Neuronal stem cell (in vitro differentiated cells): ENCODE data around the gene GNPTG.

ENCODE experiments used
- DNase-seq: peaks from one replicate; pipeline ENCODE4 v3.0.0-alpha.2; 2013; ENCODE audit warnings: low spot score
- H2AFZ ChIP-seq: one replicate; pipeline ENCODE4 v1.6.1; 2013; ENCODE audit warnings: mild to moderate bottlenecking, low read length, inconsistent platforms
- H2AK5ac ChIP-seq: 2 replicates; pipeline ENCODE4 v1.6.1; 2013; ENCODE audit warnings: low read depth, mild to moderate bottlenecking, inconsistent platforms, low read length, moderate library complexity, mixed read lengths
- H2BK120ac ChIP-seq: 2 replicates; pipeline ENCODE4 v1.6.1; 2013; ENCODE audit warnings: low read depth, mild to moderate bottlenecking, inconsistent platforms, low read length, moderate library complexity, mixed read lengths
- H2BK12ac ChIP-seq: one replicate; pipeline ENCODE4 v1.6.1; 2013; ENCODE audit warnings: low read length, inconsistent platforms
- H2BK15ac ChIP-seq: 2 replicates; pipeline ENCODE4 v1.6.1; 2013; ENCODE audit warnings: mild to moderate bottlenecking, low read length, inconsistent platforms, mixed read lengths
- H2BK5ac ChIP-seq: one replicate; pipeline ENCODE4 v1.6.1; 2013; ENCODE audit warnings: inconsistent platforms, mild to moderate bottlenecking, low read length, moderate library complexity
- H3K14ac ChIP-seq: one replicate; pipeline ENCODE4 v1.6.1; 2013; ENCODE audit warnings: low read length, inconsistent platforms
- H3K18ac ChIP-seq: 2 replicates; pipeline ENCODE4 v1.6.1; 2013; ENCODE audit warnings: low read length, inconsistent platforms
- H3K23ac ChIP-seq: 2 replicates; pipeline ENCODE4 v1.6.1; 2013; ENCODE audit warnings: low read depth, mild to moderate bottlenecking, mixed read lengths, low read length, inconsistent platforms; ENCODE audit not compliant: poor library complexity
- H3K27ac ChIP-seq: replicated peaks from 3 replicates; pipeline ENCODE4 v1.5.1; 2013; ENCODE audit warnings: low read length, inconsistent platforms
- H3K27me3 ChIP-seq, 3 experiments: 2 replicates each; pipeline ENCODE4 v1.6.1; 2013; ENCODE audit warnings: low read length in 3 of 3, mild to moderate bottlenecking in 2 of 3, inconsistent platforms in 1 of 3, low read depth in 1 of 3, mixed read lengths in 1 of 3, moderate library complexity in 1 of 3; ENCODE audit not compliant: control insufficient read depth in 3 of 3, insufficient read depth in 3 of 3
- H3K36me3 ChIP-seq, 2 donors: replicated peaks in 1 of 2; 2 replicates each; pipeline ENCODE4 v1.6.1; 2013; ENCODE audit warnings: low read length in 2 of 2; ENCODE audit not compliant: control insufficient read depth in 2 of 2, insufficient read depth in 2 of 2
- H3K4ac ChIP-seq: 2 replicates; pipeline ENCODE4 v1.6.1; 2013; ENCODE audit warnings: inconsistent platforms, mild to moderate bottlenecking, low read length, moderate library complexity
- H3K4me1 ChIP-seq, 2 donors: 1 replicate in 1 of 2; 2 replicates in 1 of 2; pipeline ENCODE4 v1.6.1; 2013; ENCODE audit warnings: low read length in 2 of 2, low read depth in 1 of 2; ENCODE audit not compliant: control insufficient read depth in 2 of 2, insufficient read depth in 1 of 2
- H3K4me2 ChIP-seq: one replicate; pipeline ENCODE4 v1.6.1; 2013; ENCODE audit warnings: mild to moderate bottlenecking, low read length, inconsistent platforms; ENCODE audit not compliant: insufficient read depth, poor library complexity, severe bottlenecking
- H3K4me3 ChIP-seq, 2 donors: 2 replicates each; pipeline ENCODE4 v1.5.1; 2013; ENCODE audit warnings: low read length in 2 of 2, mild to moderate bottlenecking in 2 of 2, inconsistent platforms in 1 of 2, moderate library complexity in 1 of 2
- H3K79me1 ChIP-seq: one replicate; pipeline ENCODE4 v1.6.1; 2013; ENCODE audit warnings: low read depth, mild to moderate bottlenecking, inconsistent platforms, low read length, moderate library complexity
- H3K9ac ChIP-seq: one replicate; pipeline ENCODE4 v1.6.1; 2013; ENCODE audit warnings: mild to moderate bottlenecking, low read depth, low read length, inconsistent platforms; ENCODE audit not compliant: poor library complexity
- H3K9me3 ChIP-seq, 2 donors: replicated peaks in 1 of 2; 2 replicates each; pipeline versions ENCODE3 to v1.6.1; 2013; ENCODE audit warnings: low read length in 2 of 2, mild to moderate bottlenecking in 2 of 2, inconsistent platforms in 1 of 2, low read depth in 1 of 2, mixed read lengths in 1 of 2, moderate library complexity in 1 of 2; ENCODE audit not compliant: control insufficient read depth in 2 of 2, insufficient read depth in 1 of 2
- H4K8ac ChIP-seq: one replicate; pipeline ENCODE4 v1.6.1; 2013; ENCODE audit warnings: low read depth, mild to moderate bottlenecking, inconsistent platforms, low read length, moderate library complexity
- H4K91ac ChIP-seq: one replicate; pipeline ENCODE4 v1.6.1; 2013; ENCODE audit warnings: low read length, low read depth, mild to moderate bottlenecking, inconsistent platforms; ENCODE audit not compliant: poor library complexity
- WGBS, 2 donors: extraction: QIAGEN DNeasy Blood & Tissue Kit; methylation state at CpG; one replicate each; pipeline ENCODE4 v1.1.7; 2013; ENCODE audit warnings: missing lambda C conversion rate in 2 of 2, mixed read lengths in 1 of 2; ENCODE audit not compliant: insufficient read length in 2 of 2, insufficient replicate concordance in 1 of 2; ENCODE audit errors: extremely low coverage in 2 of 2; 5-methylcytosine and 5-hydroxymethylcytosine counted together

GNPTG gene

DNA sequence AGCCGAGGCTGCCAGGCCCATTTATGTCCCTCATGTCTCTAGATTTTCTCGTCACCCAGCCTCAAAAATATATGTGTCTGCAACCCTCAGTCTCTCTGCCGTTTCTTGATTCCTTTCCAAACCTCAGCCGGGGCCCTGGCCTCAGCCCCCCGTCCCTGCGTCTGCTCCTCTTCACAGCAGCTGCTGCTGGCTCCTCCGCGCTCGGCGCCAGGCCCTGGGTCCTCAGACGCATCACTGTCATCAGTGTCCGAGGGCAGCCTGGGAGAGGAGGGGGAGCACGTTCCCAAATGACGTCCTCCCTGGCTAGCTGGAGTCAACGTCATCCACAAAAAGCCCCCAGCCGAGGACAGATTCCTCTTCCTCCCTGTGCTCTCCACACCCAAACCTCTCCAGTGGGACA lies 2.4 kb upstream of the GNPTG start:
- no peak overlapping the region for H3K18ac ChIP-seq
- H3K27me3 ChIP-seq = peaks cover 0 to 2% (median 0%) of the 10 kb centered on the region in 3 experiments
- DNase-seq = no peak
- no peak overlapping the region for H2BK15ac ChIP-seq
- no peak overlapping the region for H2AFZ ChIP-seq
- no peak overlapping the region for H3K23ac ChIP-seq
- H3K9ac ChIP-seq = no peak overlapping the region
- peaks cover 8 to 12% of the 10 kb centered on the region in 2 donors for H3K4me1 ChIP-seq
- H3K4ac ChIP-seq = no peak overlapping the region
- peaks cover 16 to 49% of the 10 kb centered on the region in 2 donors for H3K36me3 ChIP-seq
- no peak overlapping the region for H2BK120ac ChIP-seq
- H4K8ac ChIP-seq = no peak overlapping the region
- no CpG with 5 or more reads among the region's 16 CpGs for WGBS, 2 donors
- no peak overlapping the region for H3K4me2 ChIP-seq
- peaks cover 23% of the 10 kb centered on the region for H3K79me1 ChIP-seq
- H2BK12ac ChIP-seq = no peak overlapping the region
- no peak overlapping the region for H2BK5ac ChIP-seq
- no peak overlapping the region for H4K91ac ChIP-seq
- H3K4me3 ChIP-seq = peak overlapping the region in 1 of 2 donors; percentile 22
- no peak overlapping the region for H3K27ac ChIP-seq
- H3K9me3 ChIP-seq = no peaks in the 10 kb centered on the region
- no peak overlapping the region for H2AK5ac ChIP-seq
- no peak overlapping the region for H3K14ac ChIP-seq

DNA sequence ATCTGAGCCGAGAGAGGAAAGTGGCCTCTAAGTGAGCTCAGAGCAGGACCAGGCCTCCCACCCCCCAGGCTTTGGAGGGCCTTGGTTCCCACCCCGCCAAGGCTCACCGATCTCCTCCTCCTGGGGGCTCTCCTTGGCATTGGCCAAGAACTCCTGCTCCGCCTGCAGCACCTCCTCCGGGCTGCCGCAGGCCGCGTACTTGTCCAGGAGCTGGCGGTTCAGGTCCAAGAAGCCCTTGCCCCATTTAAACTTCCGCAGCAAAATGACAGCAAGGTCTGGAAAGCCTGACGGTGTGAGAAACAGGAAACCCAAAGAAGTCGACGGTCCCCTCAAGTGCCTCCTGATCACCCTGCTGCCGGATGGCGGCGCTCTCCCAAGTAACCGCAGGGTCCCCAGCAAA lies 1.8 kb upstream of the GNPTG start:
- Histone ChIP-seq H2BK15ac (no peak overlapping the region), H2BK12ac (no peak overlapping the region), H3K4me2 (no peak overlapping the region), H4K91ac (no peak overlapping the region), H3K4me1 (peaks cover 8 to 12% of the 10 kb centered on the region in 2 donors), H3K18ac (no peak overlapping the region), H3K4ac (no peak overlapping the region), H3K14ac (no peak overlapping the region), H2AK5ac (no peak overlapping the region), H4K8ac (no peak overlapping the region), H3K27ac (no peak overlapping the region), H3K23ac (no peak overlapping the region), H2BK120ac (no peak overlapping the region), H3K27me3 (no peaks in the 10 kb centered on the region), H3K4me3 (no peak overlapping the region), H2AFZ (no peak overlapping the region), H3K9ac (no peak overlapping the region), H2BK5ac (no peak overlapping the region), H3K79me1 (peaks cover 26% of the 10 kb centered on the region), H3K36me3 (peaks cover 16 to 44% of the 10 kb centered on the region in 2 donors), H3K9me3 (no peaks in the 10 kb centered on the region)
- no CpG with 5 or more reads among the region's 17 CpGs for WGBS, 2 donors
- no peak for DNase-seq

DNA sequence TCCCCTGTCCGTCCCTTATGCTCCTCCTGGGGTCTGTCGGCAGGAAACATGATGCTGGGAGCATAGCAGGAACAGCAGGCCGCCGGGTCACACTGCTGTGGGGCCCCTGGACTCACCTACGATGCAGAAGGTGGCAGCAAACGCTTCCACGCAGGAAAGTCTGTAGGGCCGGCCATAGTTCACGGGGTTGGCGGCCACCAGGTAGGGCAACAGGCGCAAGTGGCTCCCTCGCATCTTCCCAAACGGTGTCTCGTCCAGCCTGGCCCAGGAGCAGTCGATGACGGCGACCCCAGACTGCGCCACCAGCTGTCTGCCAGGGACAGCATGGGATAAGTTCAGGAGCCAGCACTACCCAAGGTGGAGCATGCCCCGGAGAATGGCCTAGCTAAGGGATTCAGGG lies 1.0 kb upstream of the GNPTG start:
- peak overlapping the region; percentile 95 for H2AK5ac ChIP-seq
- H3K4ac ChIP-seq = no peak overlapping the region
- no peak overlapping the region for H2BK120ac ChIP-seq
- no peak for DNase-seq
- peaks cover 16 to 44% of the 10 kb centered on the region in 2 donors for H3K36me3 ChIP-seq
- no CpG with 5 or more reads among the region's 19 CpGs for WGBS, 2 donors
- H3K23ac ChIP-seq = peak overlapping the region; percentile 89
- H2BK12ac ChIP-seq = no peak overlapping the region
- no peak overlapping the region for H3K27ac ChIP-seq
- H3K4me2 ChIP-seq = peak overlapping the region; percentile 97
- H3K4me1 ChIP-seq = peaks cover 8 to 12% of the 10 kb centered on the region in 2 donors
- H4K91ac ChIP-seq = no peak overlapping the region
- peak overlapping the region; percentile 93 to 95 for H3K4me3 ChIP-seq
- no peak overlapping the region for H3K14ac ChIP-seq
- H3K27me3 ChIP-seq = no peaks in the 10 kb centered on the region
- no peak overlapping the region for H4K8ac ChIP-seq
- H3K9ac ChIP-seq = no peak overlapping the region
- H2BK5ac ChIP-seq = no peak overlapping the region
- peaks cover 30% of the 10 kb centered on the region for H3K79me1 ChIP-seq
- no peak overlapping the region for H2AFZ ChIP-seq
- no peak overlapping the region for H3K18ac ChIP-seq
- H3K9me3 ChIP-seq = no peaks in the 10 kb centered on the region
- H2BK15ac ChIP-seq = no peak overlapping the region

DNA sequence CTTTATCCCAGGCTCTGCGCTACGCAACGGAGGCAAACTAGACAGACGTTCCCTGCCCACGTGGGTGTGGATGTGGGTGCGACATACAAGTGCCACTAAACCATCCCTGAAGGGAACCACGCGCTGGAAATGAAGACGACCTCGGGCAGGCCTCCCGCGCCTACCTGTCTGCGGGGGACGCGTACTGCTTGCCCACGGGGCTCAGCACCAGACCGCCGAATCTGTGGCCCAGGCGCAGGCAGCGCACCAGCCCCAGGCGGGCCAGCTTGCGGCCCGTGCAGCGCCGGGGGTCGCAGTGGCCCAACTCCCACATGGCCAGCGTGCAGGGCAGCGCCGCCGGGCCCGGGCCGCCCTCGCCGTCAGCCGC lies 533 bp upstream of the GNPTG start:
- peak overlapping the region; percentile 97 for H3K18ac ChIP-seq
- no peaks in the 10 kb centered on the region for H3K9me3 ChIP-seq
- no peak overlapping the region for H3K27ac ChIP-seq
- H3K4ac ChIP-seq = peak overlapping the region; percentile 84
- peak overlapping the region; percentile 97 for H3K4me2 ChIP-seq
- H2AK5ac ChIP-seq = peak overlapping the region; percentile 95
- peak overlapping the region; percentile 95 for H2AFZ ChIP-seq
- peak overlapping the region; percentile 93 to 95 for H3K4me3 ChIP-seq
- no peak overlapping the region for H2BK15ac ChIP-seq
- H3K9ac ChIP-seq = peak overlapping the region; percentile 100
- peaks cover 16 to 42% of the 10 kb centered on the region in 2 donors for H3K36me3 ChIP-seq
- no peak for DNase-seq
- no CpG with 5 or more reads among the region's 35 CpGs for WGBS, 2 donors
- H3K4me1 ChIP-seq = peaks cover 8 to 12% of the 10 kb centered on the region in 2 donors
- no peak overlapping the region for H2BK12ac ChIP-seq
- H4K8ac ChIP-seq = peak overlapping the region; percentile 92
- peak overlapping the region; percentile 91 for H2BK120ac ChIP-seq
- H3K14ac ChIP-seq = peak overlapping the region; percentile 39
- H2BK5ac ChIP-seq = peak overlapping the region; percentile 66
- peaks cover 33% of the 10 kb centered on the region for H3K79me1 ChIP-seq
- no peak overlapping the region for H4K91ac ChIP-seq
- no peaks in the 10 kb centered on the region for H3K27me3 ChIP-seq
- peak overlapping the region; percentile 89 for H3K23ac ChIP-seq
